Measurements from ENCODE around the gene ABCB8. TPM values are rescaled to one million over a fixed set of nuclear protein-coding genes. Genes with fewer than 3 reads are reported as not detected.

The ABCB8 gene
- total and polyA plus RNA-seq, 11 donors = 13.6 to 34.5 (median 26.0) TPM

DNA sequence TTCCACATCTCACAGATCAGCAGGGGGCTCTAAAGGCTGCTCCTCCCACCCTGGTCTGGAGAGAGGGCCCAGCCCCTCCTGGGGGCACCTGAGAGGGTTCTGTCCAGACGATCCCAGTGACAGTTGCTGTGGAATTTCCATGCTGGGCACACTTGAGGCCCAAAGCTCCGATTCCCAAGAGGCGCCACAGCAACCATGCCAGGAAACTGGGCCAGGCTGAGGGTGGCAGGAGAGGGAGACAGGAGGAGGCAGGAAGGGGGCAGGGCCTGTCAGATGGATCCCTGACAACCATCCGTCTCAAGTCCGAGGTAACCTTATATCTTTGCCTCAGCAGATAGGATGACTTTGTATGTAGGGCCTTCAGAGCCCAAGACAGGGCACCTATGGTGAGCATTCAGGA, 41.7 kb upstream of the ABCB8 start:
- Histone ChIP-seq H3K36me3 (no peaks in the 10 kb centered on the region), H3K4me3 (no peak overlapping the region), H3K27ac (peak overlapping the region in 3 of 12 donors; percentile 14 to 48 (median 22)), H3K27me3 (peaks cover 0 to 10% (median 0%) of the 10 kb centered on the region in 9 donors), H3K9me3 (peaks cover 0 to 5% (median 0%) of the 10 kb centered on the region in 12 donors), H3K4me1 (peaks cover 0 to 34% (median 21%) of the 10 kb centered on the region in 12 donors)
- 34 to 58% (median 45%) methylated on average over 5 of the region's 5 CpGs for WGBS, 4 donors
- TF ChIP-seq, protein P1, sequence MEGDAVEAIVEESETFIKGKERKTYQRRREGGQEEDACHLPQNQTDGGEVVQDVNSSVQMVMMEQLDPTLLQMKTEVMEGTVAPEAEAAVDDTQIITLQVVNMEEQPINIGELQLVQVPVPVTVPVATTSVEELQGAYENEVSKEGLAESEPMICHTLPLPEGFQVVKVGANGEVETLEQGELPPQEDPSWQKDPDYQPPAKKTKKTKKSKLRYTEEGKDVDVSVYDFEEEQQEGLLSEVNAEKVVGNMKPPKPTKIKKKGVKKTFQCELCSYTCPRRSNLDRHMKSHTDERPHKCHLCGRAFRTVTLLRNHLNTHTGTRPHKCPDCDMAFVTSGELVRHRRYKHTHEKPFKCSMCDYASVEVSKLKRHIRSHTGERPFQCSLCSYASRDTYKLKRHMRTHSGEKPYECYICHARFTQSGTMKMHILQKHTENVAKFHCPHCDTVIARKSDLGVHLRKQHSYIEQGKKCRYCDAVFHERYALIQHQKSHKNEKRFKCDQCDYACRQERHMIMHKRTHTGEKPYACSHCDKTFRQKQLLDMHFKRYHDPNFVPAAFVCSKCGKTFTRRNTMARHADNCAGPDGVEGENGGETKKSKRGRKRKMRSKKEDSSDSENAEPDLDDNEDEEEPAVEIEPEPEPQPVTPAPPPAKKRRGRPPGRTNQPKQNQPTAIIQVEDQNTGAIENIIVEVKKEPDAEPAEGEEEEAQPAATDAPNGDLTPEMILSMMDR (IDR thresholded peaks at IDR 0.05) = no peak
- TF ChIP-seq POLR2A (IDR thresholded peaks at IDR 0.05) = no peak
- no peak for ATAC-seq
- peak in 1 of 5 donors; percentile 42 for DNase-seq
- intact Hi-C loops (cut with DNase I) = loop anchor here in 8 of 10 donors (1.0 to 10.0 kb wide), 7 partner anchors 24 to 209 kb away; no protein-coding TSS in a partner anchor

DNA sequence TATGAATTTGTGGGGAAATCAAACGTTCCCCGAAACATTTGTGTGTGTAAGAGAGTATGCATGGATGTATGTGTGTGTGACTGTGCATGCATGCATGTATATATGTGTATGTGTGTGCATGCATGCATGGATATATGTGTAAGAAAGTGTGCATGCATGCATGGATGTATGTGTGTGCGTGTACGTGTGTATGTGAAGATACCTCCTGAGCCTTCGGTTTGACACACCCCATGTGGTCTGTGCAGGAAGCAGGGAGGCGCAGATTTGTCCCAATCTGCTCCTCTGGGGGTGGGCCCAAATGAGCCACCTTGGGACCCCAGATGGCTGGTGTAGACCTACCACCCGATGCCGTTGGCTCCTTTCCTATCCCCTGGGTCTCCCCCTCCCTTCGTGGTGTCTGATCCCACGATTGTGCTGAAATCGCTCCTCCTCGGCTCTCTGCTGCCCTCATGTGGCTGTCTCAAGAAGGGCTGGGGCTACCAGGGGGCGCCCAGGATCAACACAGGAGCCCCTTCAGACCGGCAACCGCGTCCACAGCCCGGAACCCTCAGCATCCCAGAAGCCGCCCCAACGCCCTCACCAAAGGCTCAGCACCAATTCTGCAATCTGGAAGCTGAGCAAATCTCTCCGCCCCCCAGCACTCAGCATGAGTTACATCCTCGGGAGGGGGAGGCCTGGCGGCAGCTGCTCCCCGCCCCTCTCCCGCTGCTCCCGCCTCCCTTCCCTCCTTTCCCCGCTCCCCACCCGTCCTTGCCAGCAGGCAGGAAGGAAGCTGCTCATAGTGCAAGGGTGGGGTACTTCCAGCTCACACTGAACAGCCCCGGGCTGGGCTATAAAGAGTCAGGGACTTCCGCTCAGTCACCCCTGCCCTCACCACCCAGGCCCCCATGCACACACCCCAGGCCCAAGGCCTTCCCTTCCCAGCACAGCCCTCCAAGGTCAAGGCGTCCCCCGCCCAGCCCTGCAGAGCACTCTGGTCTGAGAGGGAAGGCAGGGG, 39.7 kb upstream of the ABCB8 start:
- peaks cover 0 to 5% (median 0%) of the 10 kb centered on the region in 12 donors for H3K9me3 ChIP-seq
- no peak for TF ChIP-seq POLR2A (IDR thresholded peaks at IDR 0.05)
- TF ChIP-seq, protein P1 (IDR thresholded peaks at IDR 0.05) = peak; percentile 88 to 96 (median 90)
- H3K36me3 ChIP-seq = no peaks in the 10 kb centered on the region
- intact Hi-C loops (cut with DNase I) = loop anchor here in 9 of 10 donors (1.0 to 10.0 kb wide), 10 partner anchors 24 to 211 kb away; no protein-coding TSS in a partner anchor
- peak overlapping the region in 11 of 12 donors; percentile 6 to 93 (median 81) for H3K27ac ChIP-seq
- 12 to 24% (median 19%) methylated on average over 16 to 31 of the region's 31 CpGs for WGBS, 4 donors
- ATAC-seq (peak; percentile 55 to 76 (median 64)), DNase-seq (peak; percentile 76 to 86 (median 83))
- H3K4me1 ChIP-seq = peaks cover 0 to 54% (median 23%) of the 10 kb centered on the region in 12 donors
- peak overlapping the region in 4 of 12 donors; percentile 6 to 25 (median 10) for H3K4me3 ChIP-seq
- peaks cover 0 to 4% (median 0%) of the 10 kb centered on the region in 9 donors for H3K27me3 ChIP-seq

DNA sequence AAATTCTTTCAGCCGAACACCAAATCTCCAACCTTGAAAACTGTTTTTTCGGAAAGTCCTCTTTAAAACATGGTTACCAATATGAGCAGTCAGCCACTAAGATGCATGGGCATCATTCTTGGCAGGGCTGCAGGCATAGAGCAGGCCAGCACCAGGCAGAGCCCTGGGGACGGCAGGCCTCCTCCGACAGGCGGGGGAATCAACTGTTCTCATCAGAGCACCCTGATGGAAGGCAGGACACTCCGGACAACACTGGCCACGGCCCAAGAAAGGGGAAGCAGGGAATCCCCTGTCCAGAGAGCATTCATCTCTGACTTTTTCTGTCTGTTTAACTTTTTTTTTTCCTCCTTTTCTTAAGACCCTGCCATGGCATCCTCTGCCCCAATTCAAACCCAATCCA, 38.8 kb upstream of the ABCB8 start:
- DNase-seq = peak in 1 of 5 donors; percentile 34
- Histone ChIP-seq H3K27me3 (peaks cover 0 to 4% (median 0%) of the 10 kb centered on the region in 9 donors), H3K36me3 (no peaks in the 10 kb centered on the region), H3K4me3 (peak overlapping the region in 1 of 12 donors; percentile 15), H3K4me1 (peaks cover 0 to 62% (median 27%) of the 10 kb centered on the region in 12 donors), H3K27ac (peak overlapping the region in 11 of 12 donors; percentile 6 to 93 (median 81)), H3K9me3 (peaks cover 0 to 5% (median 0%) of the 10 kb centered on the region in 12 donors)
- intact Hi-C loops (cut with DNase I) = loop anchor here in 8 of 10 donors (2.0 to 10.0 kb wide), 8 partner anchors 25 to 212 kb away; no protein-coding TSS in a partner anchor
- TF ChIP-seq, protein P1 (IDR thresholded peaks at IDR 0.05) = no peak
- no peak for TF ChIP-seq POLR2A (IDR thresholded peaks at IDR 0.05)
- ATAC-seq = no peak
- WGBS, 4 donors = 28 to 35% (median 31%) methylated on average over 7 of the region's 7 CpGs

All from heart left ventricle (tissue), 16 donors.